Astrocyte (in vitro differentiated cells and primary cell): ENCODE results near the gene ZNF808.
"Not testable (repeated sequence)": the region's sequence is repeated elsewhere in the genome, so short reads cannot be mapped to it uniquely, and the experiment has no call there.

Source experiments
- EZH2 ChIP-seq: IDR thresholded peaks from 2 replicates; pipeline ENCODE4 v1.6.1; 2012; ENCODE audit warnings: mild to moderate bottlenecking, low read length, inconsistent platforms; ENCODE audit not compliant: insufficient read depth
- TF ChIP-seq, protein P1 (sequence below): IDR thresholded peaks from 2 replicates; pipeline ENCODE4 v1.5.1; 2011; ENCODE audit warnings: low read depth, mild to moderate bottlenecking, inconsistent platforms, low read length, moderate library complexity; ENCODE audit not compliant: insufficient read depth

DNA sequence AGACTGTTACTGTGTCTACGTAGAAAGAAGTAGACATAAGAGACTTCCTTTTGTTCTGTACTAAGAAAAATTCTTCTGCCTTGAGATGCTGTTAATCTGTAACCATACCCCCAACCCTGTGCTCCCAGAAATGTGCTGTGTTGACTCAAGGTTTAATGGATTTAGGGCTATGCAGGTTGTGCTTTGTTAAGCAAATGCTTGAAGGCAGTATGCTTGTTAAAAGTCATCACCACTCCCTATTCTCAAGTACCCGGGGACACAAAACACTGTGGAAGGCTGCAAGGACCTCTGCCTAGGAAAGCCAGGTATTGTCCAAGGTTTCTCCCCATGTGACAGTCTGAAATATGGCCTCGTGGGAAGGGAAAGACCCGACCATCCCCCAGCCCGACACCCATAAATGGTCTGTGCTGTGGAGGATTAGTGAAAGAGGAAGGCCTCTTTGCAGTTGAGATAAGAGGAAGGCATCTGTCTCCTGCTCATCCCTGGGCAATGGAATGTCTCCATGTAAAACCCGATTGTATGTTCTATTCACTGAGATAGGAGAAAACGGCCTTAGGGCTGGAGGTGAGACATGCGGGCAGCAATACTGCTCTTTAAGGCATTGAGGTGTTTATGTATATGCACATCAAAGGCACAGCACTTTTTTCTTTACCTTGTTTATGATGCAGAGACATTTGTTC lies 41.8 kb upstream of the ZNF808 start:
- TF ChIP-seq, protein P1, sequence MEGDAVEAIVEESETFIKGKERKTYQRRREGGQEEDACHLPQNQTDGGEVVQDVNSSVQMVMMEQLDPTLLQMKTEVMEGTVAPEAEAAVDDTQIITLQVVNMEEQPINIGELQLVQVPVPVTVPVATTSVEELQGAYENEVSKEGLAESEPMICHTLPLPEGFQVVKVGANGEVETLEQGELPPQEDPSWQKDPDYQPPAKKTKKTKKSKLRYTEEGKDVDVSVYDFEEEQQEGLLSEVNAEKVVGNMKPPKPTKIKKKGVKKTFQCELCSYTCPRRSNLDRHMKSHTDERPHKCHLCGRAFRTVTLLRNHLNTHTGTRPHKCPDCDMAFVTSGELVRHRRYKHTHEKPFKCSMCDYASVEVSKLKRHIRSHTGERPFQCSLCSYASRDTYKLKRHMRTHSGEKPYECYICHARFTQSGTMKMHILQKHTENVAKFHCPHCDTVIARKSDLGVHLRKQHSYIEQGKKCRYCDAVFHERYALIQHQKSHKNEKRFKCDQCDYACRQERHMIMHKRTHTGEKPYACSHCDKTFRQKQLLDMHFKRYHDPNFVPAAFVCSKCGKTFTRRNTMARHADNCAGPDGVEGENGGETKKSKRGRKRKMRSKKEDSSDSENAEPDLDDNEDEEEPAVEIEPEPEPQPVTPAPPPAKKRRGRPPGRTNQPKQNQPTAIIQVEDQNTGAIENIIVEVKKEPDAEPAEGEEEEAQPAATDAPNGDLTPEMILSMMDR: not testable (repeated sequence)
- TF ChIP-seq EZH2: not testable (repeated sequence)
